ENCODE measurements around the gene TBCEL.
"Not testable (repeated sequence)": the region's sequence is repeated elsewhere in the genome, so short reads cannot be mapped to it uniquely, and the experiment has no call there.

TBCEL gene

DNA sequence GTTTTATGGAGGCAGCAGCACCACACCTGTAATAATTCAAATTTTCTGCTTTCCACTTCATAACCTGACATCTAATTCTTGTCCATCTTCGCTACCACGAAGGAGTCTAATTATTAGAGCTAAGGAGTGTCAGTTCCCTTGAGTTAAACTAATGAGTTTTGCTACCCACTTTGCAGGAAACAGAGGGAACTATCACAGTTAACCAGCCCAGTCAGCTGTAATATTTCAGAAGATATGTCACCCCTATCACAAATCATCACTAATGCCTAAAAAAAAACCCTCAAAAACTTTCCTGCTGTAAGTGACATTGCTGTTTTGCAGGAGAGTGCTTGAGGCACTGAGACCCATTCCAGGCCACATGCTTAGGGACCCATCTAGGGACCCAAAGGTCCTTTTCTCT lies 85.6 kb downstream of the TBCEL start:
- no peak for DNase-seq

DNA sequence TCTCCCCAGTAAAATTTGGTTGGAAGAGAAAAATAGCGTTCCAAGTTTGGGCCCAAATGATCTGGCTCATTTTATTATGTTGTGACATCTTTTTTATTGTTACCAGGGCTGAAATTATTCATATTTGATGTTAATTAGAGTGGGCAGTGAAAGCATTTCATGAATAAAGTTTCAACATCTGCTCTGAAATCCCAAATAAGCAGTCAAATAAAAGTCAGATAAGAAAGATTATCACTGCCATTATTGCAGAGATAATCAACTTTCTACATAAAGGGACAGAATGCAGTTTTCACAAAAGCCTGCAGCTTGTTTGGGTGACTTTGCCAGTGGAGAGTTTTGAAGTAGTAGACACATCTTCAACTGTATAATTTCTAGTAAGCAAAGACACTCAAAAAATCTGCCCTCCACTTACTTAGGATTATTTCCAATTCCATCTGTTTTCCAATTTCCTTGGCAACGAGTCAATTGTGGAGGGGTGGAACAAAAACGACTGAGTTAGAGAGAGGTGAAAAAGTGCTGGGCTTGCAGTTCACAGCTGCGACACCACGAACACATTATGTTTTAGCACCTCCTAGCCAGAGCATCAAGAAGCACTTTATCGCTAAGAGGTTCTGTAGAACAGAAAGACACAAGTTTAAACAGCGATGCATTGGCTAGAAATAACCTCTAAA lies 86.1 kb downstream of the TBCEL start:
- DNase-seq: no peak

DNA sequence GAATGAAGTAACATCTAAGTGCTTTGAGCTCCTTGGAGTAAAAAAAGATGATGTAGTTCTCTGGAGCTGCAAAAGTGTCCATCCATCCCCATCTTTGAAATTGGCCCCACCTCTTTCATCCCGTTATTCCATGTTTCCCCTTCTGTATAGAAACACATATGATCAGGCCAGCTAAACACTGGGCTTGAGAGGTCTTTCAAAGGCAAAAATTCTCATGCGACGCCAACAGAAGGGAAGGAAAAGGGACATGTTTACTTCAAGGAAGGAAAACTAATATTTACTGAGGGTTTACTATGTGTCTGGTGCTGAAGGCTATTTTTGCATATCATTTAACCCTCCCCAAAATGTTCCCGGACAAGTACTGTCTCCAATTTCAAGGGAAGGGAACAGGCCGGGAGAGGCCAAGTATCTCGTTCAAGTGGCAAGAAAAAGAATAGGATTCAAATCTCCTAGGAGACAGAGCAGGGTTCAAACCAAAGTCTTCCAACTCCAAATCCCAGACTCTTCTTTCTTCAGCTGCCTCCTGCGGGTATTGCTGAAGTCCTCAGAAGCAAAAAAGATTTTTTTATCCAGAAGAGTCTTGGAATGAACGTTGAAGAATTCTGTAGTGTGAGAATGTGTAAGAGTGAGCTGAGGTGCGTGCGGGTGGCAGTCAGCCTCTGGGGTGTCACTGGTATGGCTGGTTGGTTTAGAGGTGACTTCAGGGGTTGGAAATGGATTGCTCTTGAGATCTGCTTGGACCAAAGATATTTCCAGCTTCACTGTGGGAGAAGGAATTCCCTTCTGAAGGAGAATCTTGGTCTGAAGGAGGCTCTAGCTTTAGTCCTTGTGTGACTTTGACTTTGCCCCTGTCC lies 87.2 kb downstream of the TBCEL start:
- DNase-seq: no peak

DNA sequence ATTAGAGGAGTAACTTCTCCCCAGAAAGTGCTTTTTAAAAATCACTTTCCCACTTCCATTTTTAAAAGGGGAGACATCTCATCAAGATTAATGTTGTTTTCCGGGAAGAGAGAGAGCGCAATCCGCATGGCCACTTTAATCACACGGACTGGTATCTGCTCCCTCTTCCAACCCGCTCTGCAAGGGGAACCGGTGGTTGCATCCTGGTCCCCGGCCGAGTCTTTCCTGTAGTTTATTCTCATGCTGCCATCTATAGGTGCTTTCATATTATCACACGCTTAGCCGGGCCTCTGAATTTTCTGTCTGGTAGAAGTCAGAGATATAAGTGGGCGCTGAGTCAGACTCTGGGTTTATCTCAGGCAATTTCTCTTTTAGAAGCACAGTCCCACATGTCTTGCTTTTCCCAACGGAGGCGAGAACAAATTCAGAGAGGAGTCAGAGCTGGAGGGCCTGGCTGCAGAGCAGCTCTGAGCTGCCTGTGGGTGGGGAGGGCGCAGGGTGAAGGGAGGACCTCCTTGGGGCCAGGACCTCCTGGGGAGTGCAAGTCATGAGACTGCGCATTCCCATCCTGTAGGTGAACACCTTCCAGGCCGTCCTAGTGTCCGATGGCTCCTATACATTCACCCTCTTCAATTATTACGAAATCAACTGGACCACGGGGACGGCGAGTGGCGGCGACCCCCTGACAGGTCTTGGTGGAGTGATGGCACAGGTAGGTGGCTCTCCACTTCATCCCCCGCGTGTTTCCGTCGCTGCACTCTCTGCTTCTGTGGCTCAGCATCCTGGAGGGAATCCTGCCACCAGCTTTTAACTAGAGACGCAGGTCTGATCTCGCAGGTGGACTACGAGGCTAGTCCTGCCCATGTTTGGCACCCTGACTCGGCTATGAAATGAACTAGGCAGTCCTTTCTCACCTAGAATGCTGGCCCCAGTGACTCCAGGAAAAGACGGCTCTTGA lies 88.9 kb downstream of the TBCEL start:
- DNase-seq: no peak

DNA sequence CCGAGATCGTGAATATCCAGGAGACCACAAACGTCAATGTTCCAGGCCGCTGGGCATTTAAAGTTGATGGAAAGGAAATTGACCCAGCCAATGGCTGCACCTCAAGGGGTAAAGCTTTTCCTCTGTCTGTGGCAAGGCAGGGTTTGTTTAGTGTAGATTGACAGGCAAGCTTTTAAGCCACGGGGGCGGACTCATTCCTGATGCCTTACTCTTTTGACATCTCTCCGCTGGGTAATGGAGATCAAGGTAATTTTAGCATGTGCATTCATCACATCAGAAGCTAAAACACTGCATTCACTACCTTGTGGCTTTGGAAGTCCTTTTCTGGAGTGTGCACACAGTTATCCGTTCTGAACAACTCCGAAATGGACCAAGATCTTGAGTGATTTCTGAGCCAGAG lies 89.7 kb downstream of the TBCEL start:
- no peak for DNase-seq

DNA sequence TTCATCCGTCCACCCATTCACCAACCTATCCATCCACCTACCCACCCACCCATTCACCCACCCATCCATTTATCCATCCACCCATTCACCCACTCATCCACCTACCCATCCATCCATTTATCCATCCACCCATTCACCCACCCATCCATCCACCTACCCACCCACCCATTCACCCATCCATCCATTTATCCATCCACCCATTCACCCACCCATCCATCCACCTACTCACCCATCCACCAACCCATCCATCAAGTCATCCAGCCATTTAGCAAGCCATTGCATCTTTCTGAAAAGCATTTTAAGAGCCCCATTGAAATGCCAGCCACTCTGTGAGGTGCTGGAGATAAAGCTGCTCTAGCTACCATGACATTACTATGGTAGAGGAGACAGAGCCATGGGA lies 91.1 kb downstream of the TBCEL start:
- DNase-seq: not testable (repeated sequence)

DNA sequence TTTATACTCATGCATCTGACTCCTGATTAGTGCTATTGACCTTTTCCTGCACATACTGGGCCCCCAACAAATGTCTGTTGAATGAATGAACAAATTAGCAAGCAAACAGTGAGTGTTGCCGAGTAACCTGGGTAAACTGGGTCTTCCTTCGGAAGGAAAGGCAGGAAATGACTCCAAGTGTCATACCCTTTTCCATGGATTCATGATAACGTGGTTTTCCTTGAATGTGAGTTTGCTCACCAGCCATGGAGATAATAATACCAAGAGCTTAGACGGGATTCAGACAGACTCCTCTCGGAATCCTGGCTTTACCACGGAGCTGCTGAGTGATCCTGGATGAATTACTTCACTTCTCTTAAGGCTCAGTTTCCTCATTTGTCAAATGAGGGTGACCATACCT lies 93.9 kb downstream of the TBCEL start:
- no peak for DNase-seq

DNA sequence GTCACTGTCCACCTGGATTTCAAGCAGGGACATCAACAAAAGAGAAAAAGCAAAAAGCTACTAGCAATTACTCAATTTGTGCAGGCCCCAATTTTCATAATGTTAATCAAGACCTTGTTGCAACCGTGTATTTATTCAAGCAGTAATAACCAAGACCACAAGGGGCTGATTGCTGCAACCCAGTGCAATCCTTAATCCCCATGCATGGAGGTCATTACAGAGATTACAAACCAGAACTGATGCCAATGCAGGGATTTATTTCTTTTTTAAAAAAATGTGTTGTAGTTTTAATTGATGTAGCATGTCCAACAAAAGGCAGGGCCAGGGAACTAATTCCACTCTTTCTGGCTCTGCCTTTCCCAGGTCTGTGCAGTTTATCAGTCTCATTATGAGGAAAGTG lies 95.5 kb downstream of the TBCEL start:
- no peak for DNase-seq

DNA sequence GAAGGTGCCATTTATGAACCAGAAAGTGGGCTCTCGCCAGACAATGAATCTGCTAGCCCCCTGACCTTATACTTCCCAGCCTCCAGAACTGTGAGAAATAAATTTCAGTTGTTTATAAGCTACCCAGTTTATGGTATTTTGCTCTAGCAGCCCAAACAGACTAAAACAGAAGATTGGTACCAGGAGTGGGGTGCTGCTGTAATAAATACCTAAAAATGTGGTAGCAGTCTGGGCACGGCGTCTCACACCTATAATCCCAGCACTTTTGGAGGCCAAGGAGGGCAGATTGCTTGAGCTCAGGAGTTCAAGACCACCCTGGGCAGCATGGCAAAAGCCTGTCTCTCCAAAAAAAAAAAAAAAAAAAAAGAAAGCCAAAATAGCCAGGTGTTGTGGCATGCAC lies 98.4 kb downstream of the TBCEL start:
- DNase-seq: no peak

DNA sequence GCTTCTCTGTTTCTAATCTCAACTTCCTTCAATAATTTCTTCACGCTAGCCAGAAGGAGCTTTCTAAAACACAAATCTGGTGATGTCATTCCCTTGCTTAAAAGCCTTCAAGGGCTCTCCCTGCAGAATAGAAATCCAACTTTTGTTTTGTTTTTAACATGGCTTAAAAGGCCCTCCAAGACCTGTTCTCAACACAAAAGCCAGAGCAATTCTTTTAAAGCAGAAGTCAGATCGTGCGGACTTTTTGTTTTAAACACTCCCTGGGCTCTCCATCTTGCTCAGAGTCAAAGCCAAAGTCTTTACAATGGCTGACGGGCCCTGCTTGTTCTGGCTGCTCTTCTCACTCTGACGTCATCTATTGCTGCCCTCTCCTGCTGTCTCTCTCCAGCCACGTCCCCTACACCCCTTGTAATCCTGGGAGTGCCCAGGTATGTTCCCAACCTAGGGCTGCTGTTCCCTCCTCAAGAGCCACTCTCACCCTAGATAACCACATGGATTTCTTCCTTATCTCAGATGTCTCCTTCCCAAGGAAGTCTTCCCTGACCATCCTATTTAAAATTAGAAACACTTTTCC lies 99.7 kb downstream of the TBCEL start:
- DNase-seq: no peak

DNA sequence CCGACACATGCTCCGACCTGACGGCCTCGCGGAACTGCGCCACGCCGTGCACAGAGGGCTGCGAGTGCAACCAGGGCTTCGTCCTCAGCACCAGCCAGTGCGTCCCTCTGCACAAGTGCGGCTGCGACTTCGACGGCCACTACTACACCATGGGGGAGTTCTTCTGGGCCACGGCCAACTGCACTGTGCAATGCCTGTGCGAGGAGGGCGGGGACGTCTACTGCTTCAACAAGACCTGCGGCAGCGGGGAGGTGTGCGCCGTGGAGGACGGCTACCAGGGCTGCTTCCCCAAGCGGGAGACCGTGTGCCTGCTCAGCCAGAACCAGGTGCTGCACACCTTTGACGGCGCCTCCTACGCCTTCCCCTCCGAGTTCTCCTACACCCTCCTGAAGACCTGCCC lies 103.9 kb downstream of the TBCEL start:
- no peak for DNase-seq

DNA sequence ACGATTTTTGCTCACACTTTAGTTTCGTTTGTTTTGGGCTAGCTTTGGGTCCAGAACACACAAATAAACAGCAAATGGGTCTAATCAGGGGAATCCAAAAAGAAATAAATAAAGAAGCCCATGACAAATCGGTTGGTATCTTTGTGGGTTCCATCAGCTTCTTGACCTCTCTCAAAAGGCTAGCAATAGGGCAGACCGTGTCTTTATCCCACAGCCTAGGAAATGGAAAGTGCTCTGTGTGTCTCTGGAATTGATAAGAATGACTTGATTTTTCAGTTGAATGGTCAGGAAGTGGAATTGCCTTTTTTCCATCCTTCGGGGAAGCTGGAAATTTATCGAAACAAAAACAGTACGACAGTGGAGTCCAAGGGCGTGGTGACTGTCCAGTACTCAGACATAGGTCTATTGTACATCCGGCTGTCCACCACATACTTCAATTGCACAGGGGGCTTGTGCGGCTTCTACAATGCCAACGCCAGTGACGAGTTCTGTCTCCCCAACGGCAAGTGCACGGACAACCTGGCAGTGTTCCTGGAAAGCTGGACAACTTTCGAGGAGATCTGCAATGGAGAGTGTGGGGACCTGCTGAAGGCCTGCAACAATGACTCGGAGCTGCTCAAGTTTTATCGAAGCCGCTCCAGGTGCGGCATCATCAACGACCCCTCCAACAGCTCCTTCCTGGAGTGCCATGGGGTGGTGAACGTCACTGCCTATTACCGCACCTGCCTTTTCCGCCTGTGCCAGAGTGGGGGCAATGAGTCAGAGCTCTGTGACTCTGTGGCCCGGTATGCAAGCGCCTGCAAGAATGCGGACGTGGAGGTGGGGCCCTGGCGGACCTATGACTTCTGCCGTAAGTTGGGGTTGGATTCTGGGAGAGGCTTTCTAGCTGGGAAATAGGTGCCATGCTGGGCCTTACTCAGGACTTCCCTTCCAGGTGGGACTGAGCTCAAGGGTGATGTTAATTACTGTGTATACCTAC lies 105.7 kb downstream of the TBCEL start:
- DNase-seq: no peak

DNA sequence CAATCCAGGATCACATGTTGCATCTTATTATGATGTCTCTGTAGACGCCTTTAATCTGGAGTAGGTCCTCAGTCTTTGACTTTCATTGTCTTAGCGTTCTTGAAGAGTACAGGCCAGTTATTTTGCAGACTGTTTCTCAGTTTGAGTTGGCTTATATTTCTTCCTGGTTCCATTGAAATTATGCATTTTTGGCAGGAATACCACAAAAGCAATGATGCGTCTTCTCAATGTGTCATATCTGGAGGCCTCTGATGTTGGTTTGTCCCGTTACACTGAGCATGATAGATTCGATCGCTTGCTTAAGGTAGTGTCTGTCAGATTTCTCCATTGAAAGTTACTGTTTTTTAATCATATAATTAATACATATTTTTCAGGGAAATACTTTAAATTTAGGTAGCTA lies 107.8 kb downstream of the TBCEL start:
- DNase-seq: no peak

DNA sequence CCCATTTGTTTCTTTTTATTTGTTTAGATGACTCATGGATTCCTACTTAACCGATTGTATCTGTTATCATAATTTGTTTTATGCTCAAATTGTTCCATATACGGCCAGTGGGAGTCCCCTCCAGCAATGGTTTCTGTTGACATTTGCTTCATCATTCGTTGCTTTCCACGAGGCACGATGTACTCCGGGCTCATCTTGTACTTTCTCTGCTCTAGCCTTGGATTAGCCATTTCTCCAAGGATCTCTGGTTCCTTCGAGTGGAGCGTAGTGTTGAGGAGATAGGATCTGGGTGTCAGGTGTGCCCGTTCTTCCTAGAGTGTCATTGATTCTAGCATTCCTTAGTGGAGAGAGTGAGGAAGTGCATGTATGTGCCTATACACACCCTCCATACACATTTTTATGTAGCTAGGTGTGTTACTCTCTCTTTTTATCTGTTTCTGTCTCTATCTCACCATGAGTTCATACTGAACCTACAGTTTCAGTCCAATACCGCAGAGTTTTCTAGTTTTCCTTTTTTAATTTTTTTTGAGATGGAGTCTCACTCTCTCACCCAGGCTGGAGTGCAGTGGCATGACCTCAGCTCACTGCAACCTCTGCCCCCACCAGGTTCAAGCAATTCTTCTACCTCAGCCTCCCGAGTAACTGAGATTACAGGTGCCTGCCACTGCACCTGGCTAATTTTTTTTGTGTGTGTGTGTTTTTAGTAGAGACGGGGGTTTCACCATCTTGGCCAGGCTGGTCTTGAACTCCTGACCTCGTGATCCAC lies 108.5 kb downstream of the TBCEL start:
- no peak for DNase-seq

DNA sequence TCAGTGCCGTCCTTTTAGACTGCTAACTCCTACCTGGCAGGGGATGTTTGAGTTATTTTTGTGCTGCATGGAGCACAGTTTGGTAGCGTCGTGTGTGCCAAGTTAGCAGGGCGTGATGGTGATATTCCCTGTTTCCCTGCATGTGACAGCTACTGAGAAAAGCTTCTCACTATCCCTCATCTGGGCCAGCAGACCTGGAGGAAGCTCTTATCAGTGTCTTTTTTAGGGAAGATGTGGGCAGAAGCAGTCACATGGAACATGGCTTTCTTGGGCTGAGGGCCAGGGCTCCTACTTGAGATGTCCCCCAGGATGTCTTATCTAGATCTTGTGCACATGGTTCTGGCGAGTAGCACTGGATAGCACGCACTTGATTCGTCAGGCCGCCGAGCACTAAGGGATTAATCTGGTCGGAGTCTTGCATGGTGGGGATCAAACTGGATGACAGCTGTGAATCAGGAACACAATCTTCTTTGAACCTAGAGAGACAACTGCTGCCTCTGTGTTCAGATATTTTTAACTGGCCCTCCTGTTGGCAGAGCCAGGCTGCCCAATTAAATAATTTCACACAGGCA lies 110.9 kb downstream of the TBCEL start:
- DNase-seq: no peak

DNA sequence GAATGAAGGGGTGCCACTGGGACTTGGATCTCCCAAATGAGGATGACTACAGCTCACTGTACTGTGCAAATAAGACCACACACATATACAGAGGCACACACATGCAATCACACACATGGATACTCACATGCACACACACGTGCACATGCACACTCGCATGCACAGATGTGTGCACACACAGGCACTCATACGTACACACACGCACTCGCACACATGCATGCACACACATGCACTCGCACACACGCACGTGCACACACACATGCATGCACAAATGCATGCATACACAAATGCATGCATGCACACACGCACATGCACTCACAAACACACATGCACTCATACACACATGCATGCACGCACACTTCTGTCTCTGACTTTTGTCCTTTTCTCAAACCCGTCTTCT lies 113.1 kb downstream of the TBCEL start:
- DNase-seq: no peak

DNA sequence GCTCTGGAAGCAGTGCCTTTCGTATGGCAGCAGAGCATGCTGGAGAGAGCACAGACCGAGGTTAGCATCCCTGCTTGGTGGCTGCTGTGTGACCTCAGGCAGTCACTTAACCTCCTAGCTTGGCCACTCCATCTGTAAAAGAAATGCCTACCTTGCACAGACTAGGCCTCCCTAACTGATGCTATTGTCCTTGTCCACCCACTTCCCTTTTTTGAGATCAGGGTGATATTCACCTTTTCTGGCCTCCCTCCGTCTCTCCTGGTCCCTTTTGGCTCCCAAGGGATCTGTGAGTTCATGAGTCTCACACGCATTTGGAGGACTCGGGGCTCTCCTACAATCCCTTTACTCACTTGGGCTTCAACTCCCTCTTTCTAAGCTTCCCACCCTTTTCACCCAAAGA lies 114.4 kb downstream of the TBCEL start:
- no peak for DNase-seq

DNA sequence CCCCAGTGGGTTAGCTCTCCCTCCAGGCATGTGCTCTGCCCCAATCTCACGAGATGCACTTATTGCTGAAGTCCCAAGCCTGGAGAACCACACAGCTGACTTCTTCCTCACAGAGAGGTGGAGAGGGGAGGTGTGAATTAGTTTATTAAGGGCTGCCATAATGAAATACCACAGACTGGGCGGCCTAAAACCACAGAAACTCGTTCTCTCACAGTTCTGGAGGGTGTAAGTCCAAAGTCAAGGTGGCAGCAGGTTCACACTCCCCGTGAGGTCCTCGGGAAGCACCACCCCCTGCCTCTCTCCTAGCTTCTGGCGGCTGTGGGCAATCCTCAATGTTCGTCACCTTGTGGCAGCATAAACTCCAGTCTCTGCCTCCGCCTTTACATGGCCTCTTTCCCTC lies 116.5 kb downstream of the TBCEL start:
- no peak for DNase-seq
